ENCODE measurements around the gene CDH13.
A peak's percentile ranks its signal among the peaks of the same experiment; 100 is the strongest.

Gene CDH13

DNA sequence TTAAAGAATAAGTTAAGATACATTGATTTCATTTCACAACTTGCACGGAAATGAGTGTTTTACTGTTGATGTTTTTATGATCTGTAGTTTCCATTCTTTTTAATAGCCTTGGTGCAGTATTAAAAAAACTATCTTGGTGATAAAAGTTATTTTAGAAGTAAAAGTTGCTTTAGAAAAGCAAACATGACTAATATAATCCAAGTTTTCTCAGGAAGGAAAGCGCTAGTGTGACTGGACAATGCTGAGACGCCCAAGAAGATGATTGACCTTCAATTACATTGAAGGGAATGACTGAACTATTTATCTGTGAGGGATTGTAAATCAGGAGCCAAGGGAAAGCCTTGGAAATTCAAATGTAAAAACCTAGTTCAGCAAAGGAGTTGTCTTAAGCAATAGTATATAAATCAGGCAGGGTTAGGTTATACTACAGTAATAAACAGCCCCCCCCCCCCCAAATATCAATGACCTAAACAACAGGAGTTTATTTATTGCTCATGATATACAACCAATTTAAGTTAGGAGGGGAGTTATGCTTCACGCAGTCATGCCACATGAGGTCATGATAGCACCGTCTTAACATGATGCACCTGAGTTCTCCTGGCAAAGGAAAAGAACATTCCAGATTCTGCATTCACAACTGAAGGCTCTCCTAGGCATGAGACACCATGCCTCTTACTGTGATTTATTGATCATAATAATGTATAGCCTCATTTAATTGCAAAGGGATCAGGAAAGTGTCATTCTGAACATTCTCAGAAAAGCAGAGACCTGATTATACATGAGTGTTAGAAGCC is 443.8 kb downstream of the CDH13 start:
- DNase-seq: no peak

- no peak for DNase-seq
Observed at GRCh38 chr16:83075956-83076355, 449.2 kb downstream of the CDH13 start.

DNA sequence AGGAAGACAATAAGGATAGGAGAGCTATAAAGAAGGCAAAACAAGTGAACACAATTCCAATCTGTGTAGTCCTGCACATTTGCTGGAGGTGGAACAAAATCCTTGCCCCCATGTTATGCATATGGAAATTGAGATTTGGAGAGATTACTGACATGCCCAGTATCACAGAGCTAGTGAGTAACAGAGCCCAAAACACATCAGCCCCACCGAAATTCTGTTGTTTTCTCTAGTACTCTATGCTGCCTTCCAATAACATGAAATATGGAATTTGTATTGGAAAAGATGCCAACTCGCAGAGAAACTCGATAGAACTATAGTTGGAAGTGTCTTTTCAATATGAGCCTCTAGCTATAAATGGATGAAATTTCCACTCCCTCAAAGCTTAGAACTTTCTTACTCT is 456.6 kb downstream of the CDH13 start:
- DNase-seq: no peak

GRCh38 chr16:83085660-83086059 is 458.9 kb downstream of the CDH13 start:
- DNase-seq: no peak

GRCh38 chr16:83095941-83096692 is 469.3 kb downstream of the CDH13 start:
- DNase-seq: no peak

GRCh38 chr16:83098536-83098935 is 471.8 kb downstream of the CDH13 start:
- DNase-seq: no peak

DNA sequence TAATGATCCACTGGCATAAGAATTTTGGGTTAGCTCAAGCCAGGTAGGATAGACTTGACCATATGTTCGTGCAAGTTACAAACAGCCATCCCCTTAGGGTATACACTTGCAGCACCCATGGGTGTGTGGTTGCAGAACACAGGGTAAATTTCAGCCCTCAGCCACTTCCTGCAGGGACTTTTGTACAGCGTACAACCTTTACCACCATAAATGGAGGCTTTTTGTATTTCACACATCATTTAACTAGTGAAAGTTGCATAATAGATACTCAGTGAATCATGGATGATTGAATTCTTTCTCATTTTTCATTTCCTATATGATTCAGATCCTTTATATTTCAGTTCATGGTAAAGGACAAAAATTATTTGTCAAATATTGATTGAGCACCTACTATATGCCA is 473.9 kb downstream of the CDH13 start:
- no peak for DNase-seq

GRCh38 chr16:83102336-83102735 is 475.6 kb downstream of the CDH13 start:
- DNase-seq: no peak

DNA sequence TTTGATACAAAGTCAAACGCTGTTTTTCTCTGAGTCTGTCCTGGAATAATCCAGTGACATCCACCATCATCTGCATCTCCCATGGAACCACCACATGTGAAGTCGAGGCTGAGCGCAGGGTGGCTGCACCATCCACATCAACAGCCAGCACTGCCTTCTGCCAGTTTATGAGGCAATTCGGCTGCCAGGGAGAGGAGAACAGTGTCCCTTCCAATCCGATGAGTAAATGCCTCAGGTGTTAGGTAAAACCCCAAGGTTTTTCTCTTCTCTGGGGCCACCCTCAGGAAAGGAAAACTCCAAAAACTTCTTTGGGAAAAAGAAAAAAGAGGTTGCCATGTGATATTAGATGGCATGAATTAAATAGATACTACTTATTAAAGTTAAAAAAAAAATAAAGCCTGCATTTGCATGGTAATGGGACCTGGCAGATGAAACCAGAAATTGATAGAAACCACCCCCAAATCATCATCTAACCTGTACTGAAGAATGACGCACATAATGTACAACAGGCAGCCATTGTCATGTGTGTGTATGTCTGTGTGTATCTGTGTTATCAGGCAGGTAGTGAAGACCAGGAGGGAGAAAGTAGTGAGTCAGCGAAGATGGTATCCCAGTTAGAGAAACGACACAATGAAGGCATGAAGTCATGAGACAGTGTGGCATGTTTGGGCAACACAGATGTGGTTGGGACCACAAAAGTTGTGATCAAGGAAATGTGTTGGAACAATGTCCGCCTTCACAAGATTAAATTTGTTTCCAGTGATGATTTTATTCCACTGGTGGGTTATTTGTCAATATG is 478.7 kb downstream of the CDH13 start:
- no peak for DNase-seq

- no peak for DNase-seq
Observed at GRCh38 chr16:83109490-83110125, 482.8 kb downstream of the CDH13 start.

GRCh38 chr16:83110269-83110668 is 483.5 kb downstream of the CDH13 start:
- no peak for DNase-seq

GRCh38 chr16:83113317-83113716 is 486.5 kb downstream of the CDH13 start:
- peak; percentile 60 for DNase-seq

- DNase-seq: no peak
Observed at GRCh38 chr16:83113811-83114210, 487.0 kb downstream of the CDH13 start.

DNA sequence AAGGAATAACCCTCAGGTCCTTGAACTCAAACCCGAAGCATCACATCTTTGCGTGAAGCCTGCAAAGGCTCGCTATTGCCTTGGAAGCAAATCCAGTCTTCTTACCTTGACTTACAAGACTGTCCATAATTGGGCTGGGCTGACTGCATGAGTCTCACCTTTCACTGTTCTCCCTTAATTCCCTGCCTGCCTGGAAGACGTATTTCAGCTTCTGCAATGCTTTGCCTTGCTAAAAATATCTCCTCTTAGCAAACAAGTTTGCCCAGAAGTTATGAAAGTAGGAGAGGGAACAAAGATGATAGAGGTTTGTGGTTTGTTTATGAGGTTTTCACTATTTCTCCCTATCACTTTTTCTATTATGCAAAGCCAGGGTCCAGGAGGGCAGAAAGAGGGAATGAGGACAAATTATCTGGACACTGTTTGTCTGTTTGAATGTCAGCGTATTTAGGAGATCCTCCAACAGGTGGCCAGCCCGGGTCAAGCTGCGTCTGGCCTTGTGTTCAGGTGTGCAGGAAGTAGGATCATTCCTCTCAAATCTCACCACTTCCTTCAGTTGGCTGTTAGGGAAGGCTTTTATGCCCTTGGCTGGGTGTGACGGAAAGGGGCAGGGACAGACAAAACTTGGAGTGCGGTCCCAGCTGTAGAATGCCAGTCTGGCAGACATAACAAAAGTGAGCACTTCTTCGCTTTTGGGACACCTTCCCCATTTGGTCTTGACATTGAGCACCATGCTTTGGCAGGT is 488.9 kb downstream of the CDH13 start:
- DNase-seq: no peak

DNA sequence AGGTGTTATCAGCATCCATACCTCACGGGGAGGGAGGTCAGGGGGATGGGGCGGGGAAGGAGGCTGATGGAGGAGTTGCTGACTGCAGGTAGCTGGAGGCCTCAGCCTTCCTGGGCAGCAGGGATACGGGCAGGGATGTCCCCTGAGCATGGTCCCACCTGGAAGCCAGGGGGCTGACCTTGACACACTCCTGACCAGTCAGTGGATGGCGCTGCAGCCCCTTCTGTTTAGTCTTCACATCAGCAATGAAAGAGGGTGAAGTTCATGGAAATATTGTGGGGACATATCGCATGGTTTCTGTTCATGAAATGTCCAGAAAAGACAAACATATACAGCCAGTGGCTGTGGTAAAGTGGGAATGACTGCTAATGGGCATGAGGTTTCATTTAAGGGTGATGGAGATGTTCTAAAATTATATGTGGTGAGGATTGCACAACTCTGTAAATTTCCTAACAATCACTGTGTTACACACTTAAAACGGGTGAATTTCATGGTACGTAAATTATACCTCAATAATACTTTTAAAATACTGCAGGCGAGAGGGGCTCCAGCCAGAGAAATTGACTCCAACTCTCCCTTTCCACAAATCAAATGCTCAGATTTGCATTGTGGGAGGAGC is 489.6 kb downstream of the CDH13 start:
- DNase-seq: no peak

DNA sequence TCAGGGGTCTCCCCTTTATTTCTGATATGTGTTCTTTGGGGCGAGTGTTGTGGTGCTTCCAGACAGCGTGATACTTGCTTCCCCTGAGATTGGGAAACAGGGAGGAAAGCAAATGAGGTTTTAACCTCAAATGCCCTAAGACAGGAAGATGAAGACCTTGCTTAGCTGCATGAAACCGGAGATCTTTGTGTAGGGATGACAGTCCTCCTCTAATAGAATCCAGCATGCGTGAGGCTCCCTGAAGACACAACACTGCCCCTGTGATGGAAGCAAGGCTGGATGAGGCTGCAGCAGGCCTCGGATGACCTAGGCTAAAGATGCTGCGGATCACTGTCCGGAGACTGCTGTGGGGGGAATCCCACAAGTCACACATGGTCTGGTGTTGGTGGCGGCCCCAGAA is 491.0 kb downstream of the CDH13 start:
- DNase-seq: no peak

DNA sequence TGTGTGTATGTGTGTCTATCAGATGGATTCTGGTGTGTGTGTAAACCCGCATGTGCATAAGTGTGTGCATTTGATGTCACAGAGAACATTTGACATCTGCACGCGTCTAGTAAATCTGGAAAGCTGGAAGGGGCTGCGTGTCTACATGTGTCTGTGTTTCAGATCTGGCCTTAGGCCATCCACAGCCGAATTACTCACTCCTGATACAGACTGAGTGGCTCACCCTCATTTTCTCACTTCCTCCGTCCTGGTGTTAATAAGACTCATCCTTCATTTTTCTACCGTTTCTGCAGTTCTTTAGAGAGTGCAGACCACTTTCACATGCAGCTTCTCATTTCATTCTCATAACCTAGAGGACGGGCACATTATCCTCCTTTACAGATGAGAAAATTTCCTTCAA is 491.6 kb downstream of the CDH13 start:
- no peak for DNase-seq

DNA sequence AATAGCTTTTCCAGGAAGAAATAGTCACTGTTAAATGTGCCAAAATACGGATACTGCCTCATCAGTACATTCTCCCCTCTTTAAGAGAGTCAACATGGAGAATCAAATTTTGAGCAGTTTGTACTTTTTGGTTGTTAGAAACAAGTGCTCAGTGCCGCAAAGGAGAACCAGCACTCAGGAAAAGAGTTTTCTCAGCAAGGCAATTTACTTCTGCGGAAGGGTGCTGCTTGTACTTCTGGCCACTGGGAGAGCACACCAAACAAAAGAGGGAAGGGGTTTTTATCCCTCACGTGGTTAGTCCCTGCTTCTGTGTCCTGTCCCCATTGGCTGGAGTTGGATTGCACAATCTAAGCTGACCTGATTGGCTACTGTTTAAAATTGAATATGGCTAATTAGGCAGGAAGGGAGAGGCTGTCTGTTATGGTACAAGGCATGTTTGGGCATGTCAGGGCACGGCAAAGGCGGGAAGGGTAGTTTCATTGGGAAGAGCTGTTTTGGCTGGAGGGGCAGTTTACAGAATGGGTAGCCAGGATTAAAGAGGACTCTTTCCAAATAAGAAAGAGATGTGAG is 499.3 kb downstream of the CDH13 start:
- DNase-seq: no peak

- no peak for DNase-seq
Observed at GRCh38 chr16:83128041-83128440, 501.3 kb downstream of the CDH13 start.

DNA sequence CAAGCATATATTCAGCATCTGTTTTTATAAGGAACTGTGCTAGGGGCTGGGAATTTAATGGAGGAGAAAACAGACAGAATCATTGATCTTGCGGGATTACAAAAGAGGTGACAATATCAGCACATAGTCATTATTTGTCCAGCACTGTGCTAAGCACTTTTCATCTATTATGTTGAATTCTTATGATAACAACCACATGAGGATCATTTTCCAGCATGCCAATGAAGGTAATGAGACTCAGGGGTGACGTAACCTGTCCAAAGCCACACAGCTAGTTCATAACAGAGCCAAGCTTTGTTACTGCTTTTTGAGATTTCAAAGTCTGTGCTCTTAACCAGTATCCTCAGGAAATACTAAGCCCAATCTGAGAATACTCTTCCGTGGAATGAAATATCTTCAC is 503.3 kb downstream of the CDH13 start:
- DNase-seq: no peak

DNA sequence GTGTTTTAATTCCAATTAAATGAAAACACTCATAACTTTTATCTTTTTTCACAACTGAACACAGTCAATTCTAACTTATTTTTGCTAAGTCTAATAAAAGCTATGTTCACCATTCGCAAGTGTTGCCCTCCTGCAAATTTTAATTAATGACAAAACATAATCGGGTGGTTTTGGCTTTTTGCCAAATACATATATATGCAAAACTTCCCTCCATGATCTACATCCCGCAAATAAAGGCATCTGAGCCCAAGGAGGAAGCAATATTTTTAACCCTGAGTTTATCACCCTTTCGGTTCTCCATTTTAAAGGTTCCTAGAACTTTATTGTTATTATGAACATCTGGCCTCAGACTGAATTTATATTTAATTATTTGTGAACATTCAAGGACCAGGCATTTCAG is 507.9 kb downstream of the CDH13 start:
- DNase-seq: no peak

GRCh38 chr16:83136419-83136818 is 509.6 kb downstream of the CDH13 start:
- DNase-seq: no peak

Data from NCI-H1092 treated with DMSO at 0.1 percent for 48 hours (cell line).